HG02938 (cell line): ENCODE results near the gene GAPDHS.

Source experiments
- ATAC-seq: cut with Tn5 transposase; IDR thresholded peaks from one replicate; pipeline ENCODE4 v1.9.1; 2021; ENCODE audit warnings: mild to moderate bottlenecking, moderate library complexity; ENCODE audit not compliant: unreplicated experiment

The GAPDHS gene

GRCh38 chr19:35556025-35556590 is 22.9 kb downstream of the GAPDHS start:
- ATAC-seq = no peak

DNA sequence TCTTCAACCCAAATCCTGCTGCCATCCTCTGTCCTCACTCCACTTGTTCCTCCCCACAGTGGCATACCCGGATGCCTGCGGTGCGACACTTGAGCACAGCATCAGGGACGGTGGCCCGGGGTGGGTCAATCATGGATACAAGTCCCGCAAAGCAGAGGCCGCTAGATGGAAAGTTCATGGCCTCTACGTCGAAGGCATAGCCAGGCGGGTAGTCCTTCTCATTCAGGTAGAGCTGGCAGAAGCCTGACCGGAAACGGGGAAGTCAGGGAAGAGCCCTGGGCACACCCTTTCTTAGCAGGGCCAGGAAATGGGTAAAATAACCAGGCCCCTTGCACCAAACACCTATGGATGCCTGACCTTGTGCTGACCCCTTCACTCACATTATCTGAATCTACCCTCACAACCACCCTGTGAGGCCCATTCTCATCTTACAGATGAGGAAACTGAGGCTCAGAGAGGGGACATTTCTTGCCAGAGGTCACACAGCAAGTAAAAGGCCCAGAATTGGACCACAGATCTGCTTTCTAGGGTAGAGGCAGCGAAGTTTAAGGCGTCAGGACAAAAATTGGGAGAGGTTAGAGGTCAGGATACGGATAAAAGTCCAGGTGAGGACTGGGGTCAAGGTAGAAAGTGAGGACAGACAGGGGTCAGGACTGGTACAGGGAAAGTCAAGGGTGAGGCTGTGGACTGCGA is 23.7 kb downstream of the GAPDHS start:
- no peak for ATAC-seq

- no peak for ATAC-seq
Measured at GRCh38 chr19:35557539-35558399, 24.5 kb downstream of the GAPDHS start.

- no peak for ATAC-seq
Measured at GRCh38 chr19:35558400-35559280, 25.4 kb downstream of the GAPDHS start.

GRCh38 chr19:35559281-35559659 is 26.0 kb downstream of the GAPDHS start:
- no peak for ATAC-seq

DNA sequence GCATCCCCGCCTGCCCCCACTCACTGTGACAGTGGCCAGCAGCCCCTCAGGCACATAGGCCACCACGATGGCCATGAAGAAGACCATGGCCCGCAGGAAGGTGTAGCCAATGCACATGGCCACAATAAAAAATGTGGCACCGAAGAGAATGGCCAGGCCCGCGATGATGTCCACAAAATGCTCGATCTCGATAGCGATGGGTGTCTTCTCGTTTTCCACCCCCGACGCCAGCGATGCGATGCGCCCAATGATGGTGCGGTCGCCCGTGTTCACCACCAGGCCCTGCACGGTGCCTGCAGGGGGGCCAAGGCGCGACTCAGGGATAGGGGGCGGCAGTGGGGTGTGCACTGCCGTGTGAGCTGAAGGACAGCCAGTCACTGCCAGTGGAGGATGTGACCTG is 26.5 kb downstream of the GAPDHS start:
- no peak for ATAC-seq

DNA sequence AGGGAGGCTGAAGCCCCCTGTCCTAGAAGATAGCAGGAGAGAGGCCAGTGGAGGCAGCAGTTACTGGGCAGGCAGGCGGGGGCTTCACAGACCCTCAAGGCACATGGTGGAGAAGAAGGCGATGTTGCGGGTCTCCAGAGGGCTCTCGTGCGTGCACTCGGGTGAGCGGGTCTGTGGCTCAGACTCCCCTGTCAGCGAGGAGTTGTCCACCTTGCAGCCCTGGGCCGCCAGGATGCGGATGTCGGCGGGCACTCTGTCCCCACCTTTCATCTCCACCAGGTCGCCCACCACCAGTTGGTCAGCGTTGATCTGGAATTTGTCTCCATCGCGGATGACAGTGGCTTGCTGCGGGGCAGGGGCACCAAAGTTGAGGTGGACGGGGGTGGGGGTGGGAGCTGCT is 27.0 kb downstream of the GAPDHS start:
- no peak for ATAC-seq

DNA sequence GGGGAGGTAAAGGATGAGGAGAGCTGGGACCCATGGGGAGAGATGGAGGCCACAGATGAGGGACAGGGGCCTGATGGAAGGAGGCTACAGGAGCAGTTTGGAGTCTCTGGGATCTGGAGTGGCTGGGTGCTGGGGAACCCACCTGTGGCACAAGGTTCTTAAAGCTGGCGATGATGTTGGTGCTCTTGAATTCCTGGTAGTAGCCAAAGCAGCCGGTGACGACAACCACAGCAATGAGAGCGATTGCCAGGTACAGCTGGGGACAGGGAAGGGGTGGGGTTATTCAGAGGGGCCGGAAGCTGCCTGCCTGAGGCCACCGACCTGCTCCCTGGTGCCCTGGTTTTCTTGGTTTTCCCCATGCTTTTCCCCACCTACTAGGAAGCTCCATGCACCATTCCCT is 27.4 kb downstream of the GAPDHS start:
- ATAC-seq = no peak

- ATAC-seq = no peak
Measured at GRCh38 chr19:35561436-35561835, 28.2 kb downstream of the GAPDHS start.

DNA sequence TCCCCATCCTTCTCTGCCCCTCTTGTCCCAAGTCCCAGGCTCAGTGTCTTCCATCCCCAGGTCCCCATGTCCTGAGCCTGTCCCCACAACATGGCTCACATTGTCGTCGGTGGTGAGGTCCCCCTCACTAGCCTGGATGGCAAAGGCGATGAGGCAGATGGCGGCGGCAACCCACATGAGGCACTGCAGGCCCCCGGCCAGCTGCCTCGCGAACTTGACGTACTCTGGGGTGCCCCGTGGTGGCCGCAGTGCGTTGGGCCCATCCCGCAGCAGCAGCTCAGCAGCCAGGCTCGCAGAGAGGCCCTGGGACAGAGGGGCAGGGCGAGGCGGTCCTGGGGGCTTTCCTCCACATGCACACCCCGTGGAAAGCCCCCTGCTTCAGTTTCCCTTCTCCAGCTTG is 29.1 kb downstream of the GAPDHS start:
- ATAC-seq = no peak

DNA sequence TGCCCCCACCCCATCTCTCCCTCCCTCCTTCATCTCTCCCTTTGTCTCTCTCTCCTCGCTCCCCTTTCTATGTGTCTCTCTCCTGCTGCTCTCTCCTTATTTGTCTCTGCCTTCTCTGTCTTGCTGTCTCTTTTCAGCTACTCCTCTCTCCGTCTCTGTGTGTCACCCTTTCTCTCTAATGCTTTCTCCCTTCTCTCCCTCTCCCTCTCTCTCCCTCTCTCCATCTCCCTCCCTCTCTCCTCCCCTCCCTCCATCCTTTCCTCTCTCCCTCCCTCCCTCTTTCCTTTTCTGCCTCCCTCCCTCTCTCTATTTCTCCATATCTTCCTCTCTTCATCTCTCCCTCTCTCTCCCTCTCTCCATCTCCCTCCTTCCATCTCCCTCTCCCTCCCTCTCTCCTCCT is 29.5 kb downstream of the GAPDHS start:
- ATAC-seq = no peak

DNA sequence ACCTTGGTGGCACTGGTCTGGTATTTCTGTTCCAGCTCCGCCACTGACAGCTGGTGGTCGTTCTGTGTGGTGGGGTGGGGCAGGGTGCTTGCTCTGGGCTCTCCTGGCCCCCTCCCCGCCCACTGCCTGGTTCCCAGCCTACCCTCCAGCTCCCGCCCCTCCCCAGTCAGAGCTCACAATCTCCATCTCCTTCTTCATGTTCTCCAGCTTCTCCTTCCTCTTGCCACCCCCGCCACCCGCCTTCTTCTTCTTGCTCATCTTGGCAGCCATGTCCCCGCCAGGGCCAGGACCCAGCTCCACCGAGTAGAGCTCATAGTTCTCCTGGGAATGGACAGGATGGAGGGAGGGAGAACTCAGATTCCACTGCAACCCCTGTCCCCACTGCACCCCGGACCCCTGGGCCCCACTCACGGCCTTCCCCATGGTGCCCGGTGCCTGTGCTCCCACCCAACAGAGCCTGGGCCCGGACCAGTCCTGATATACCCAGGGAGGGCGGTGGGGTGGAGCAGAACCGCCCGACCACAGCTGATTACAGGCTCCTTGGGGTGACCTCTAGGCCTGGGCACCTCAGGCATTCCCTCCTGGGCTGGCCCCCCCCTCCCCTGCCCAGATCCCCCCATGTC is 30.1 kb downstream of the GAPDHS start, which contains the start of gene ATP4A:
Gene ATP4A (minus strand): TSS at position 452 of the 623 bp plus-strand sequence. CDS start 29 bp downstream, at position 423.
- ATAC-seq = no peak

DNA sequence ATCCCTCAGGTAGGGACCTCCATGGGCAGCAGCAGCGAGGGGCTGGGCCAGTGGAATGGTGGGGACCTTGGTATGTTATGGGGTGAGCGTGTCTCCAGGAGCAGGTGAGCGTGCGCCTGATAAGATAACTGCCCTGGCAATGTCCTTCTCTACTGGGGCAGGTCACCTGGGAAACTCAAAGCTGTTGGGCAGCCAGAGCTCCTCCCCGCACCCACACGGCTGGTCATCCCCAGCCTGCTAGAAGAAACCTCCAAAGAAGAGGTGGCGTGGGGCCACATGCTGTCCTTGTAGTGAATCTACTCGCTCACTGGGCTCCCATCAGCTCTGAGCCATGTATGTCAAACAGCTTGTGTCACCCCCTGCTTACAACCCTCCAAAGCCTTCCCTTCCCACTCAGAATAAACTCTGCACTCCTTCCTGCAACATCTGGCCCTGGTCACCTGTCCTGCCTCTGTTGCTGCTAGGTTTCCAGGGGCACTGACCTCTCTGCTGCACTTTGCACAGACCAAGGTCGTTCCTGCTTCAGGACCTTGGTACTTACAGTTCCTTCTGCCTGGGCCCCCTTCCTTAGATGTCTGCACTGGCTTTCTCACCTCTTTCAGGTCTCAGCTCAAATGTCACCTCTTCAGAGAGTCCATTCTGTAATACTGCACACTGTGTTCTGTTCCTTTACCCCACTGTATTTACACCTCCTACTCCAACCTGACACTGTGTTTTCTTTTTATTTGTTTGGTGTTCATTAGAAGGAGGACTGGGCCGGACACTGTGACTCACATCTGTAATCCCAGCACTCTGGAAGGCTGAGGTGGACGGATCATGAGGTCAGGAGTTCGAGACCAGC is 32.0 kb downstream of the GAPDHS start:
- ATAC-seq = no peak

DNA sequence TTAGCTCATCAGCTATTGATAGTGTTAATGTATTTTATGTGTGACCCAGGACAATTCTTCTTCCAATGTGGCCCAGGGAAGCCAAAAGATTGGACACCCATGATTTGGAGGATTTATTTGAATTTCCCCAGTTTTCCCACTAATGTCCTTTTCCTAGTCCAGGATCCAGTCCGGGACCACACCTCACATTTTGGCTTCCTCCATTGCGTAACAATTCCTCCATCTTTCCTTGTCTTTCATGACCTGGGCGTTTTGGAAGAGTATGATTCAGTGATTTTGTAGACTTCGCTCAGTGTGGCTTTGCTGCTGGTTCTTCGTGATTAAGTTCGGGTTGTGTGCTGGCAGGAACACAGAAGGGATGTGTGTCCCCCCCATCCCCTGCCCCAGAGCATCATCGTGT is 33.5 kb downstream of the GAPDHS start:
- ATAC-seq = no peak

DNA sequence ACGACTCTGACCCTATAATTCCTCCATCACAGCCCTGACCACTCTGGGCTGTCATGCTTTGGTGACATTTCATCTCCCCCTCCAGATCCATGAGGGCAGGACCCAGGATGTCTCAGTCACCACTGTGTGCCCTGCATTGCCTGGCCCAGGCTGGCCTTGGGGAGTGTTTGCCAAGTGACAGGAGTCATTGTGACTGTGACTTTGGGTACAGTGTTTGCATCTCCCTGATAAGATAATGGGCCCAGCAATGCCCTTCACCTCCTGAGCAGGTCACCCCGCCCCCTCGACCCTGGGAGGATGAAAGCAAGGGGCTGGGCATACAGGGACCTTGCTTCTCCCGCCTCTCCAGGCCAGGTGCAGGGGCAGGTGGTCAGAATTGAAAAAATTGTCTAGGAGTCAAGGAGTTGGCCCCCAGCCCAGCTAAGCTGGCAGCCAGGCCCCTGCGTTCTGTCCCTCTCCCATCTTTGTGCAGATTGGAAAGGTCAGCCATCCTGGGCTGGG is 36.1 kb downstream of the GAPDHS start:
- no peak for ATAC-seq

DNA sequence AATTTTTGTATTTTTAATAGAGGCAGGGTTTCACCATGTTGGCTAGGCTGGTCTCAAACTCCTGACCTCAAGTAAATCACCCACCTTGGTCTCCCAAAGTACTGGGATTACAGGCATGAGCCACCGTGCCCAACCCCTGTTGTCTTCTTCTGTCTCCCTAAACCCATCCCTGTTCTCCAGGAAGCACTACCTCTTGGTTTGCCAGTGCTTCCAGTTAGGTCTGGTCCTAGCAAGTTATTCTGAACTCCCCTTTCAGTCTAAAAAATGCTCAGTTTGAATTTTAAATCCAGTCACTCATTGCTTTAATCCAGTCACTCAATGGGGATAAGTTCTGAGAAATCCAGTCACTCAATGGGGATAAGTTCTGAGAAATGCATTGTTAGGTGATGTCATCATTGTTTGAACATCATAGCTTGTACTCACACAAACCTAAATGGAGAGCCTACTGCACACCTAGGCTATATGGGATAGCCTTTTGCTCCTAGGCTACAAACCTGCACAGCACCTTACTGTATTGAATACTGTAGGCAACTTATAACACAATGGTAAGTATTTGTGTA is 38.2 kb downstream of the GAPDHS start:
- no peak for ATAC-seq

- no peak for ATAC-seq
Measured at GRCh38 chr19:35577918-35578317, 44.7 kb downstream of the GAPDHS start.

GRCh38 chr19:35578707-35579106 is 45.5 kb downstream of the GAPDHS start:
- ATAC-seq = no peak

GRCh38 chr19:35582760-35583159 is 49.5 kb downstream of the GAPDHS start:
- ATAC-seq = no peak
